Activated T-helper 17 cell treated with anti-CD3 and anti-CD28 coated beads, Interleukin-2, amount 50 U/mL, for 72 hours (primary cell): ENCODE data around the gene TNPO2. TPM values are rescaled to one million over a fixed set of nuclear protein-coding genes. Genes with fewer than 3 reads are reported as not detected.
"Not testable (repeated sequence)": the region's sequence is repeated elsewhere in the genome, so short reads cannot be mapped to it uniquely, and the experiment has no call there.

Experiments used
- ATAC-seq: fragments of 150-1000 bp; cut with Tn5 transposase; replicated peaks from 2 replicates; pipeline ENCODE4 v1.10.0; 2021; ENCODE audit warnings: mild to moderate bottlenecking, moderate library complexity
- H3K27ac Mint-ChIP-seq: one replicate; pipeline ENCODE4 v1.8.0; 2022; ENCODE audit warnings: mixed read lengths
- H3K27me3 Mint-ChIP-seq: one replicate; pipeline ENCODE4 v1.8.0; 2022; ENCODE audit warnings: mixed read lengths
- H3K36me3 Mint-ChIP-seq: one replicate; pipeline ENCODE4 v1.8.0; 2022; ENCODE audit warnings: low read depth, mild to moderate bottlenecking, mixed read lengths
- H3K4me1 Mint-ChIP-seq: one replicate; pipeline ENCODE4 v1.8.0; 2022; ENCODE audit warnings: mixed read lengths
- H3K4me3 Mint-ChIP-seq: one replicate; pipeline ENCODE4 v1.8.0; 2022; ENCODE audit warnings: mild to moderate bottlenecking, mixed read lengths
- H3K9me3 Mint-ChIP-seq: one replicate; pipeline ENCODE4 v1.8.0; 2022; ENCODE audit warnings: mixed read lengths
- total RNA-seq, 2 donors: library from RNA; stranded (reverse); gene quantifications; one replicate each; pipeline ENCODE4 v1.2.3, GENCODE V29; 2022

Gene TNPO2
- total RNA-seq, 2 donors from 2014 or later = 71.9 to 106 TPM

DNA sequence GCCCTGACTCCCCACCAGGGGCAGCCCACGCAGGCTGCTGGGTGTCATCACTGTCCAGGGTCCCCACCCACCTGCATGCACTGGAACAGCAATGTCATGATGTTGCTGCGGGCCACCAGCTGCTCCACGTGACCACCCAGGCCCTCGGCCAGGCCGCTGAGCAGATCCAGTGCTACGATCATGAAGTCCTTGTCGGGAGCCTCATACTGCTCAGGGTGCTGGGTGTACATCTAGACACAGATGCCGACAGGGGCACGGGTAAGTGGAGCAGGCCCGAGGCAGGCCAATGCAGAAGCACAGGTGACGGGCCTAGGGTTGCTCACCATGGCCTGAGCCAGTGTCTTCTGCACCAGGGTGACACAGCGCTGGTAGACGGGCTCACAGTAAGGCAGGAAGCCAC lies 18.6 kb downstream of the TNPO2 start:
- H3K4me1 Mint-ChIP-seq = no peaks in the 10 kb centered on the region
- no peaks in the 10 kb centered on the region for H3K9me3 Mint-ChIP-seq
- peaks cover 91% of the 10 kb centered on the region for H3K36me3 Mint-ChIP-seq
- H3K27me3 Mint-ChIP-seq = no peaks in the 10 kb centered on the region
- H3K27ac Mint-ChIP-seq = no peak overlapping the region
- ATAC-seq = no peak
- no peak overlapping the region for H3K4me3 Mint-ChIP-seq

DNA sequence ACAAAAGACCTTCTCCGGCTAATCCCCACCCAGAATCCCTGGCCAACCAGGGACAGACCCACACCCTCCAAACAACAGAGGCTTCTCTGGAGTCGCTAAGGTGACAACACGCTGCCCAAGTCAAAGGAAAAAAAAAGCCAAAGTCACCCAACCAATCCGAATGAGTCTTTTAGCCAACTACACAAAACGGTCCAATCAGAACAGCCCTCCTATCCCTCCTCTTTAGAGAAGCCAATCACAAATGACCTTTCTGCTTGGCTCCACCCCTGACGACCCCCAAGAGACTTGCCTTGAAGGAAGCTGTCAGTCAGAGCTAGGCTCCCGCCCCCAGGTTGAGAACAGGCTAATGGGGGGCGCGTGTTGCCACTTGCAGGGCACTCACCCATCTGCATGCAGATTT lies 20.7 kb downstream of the TNPO2 start:
- Mint-ChIP-seq H3K9me3 (no peaks in the 10 kb centered on the region), H3K4me1 (peaks cover 3% of the 10 kb centered on the region), H3K36me3 (peaks cover 81% of the 10 kb centered on the region), H3K27ac (no peak overlapping the region), H3K4me3 (no peak overlapping the region), H3K27me3 (no peaks in the 10 kb centered on the region)
- ATAC-seq = no peak

DNA sequence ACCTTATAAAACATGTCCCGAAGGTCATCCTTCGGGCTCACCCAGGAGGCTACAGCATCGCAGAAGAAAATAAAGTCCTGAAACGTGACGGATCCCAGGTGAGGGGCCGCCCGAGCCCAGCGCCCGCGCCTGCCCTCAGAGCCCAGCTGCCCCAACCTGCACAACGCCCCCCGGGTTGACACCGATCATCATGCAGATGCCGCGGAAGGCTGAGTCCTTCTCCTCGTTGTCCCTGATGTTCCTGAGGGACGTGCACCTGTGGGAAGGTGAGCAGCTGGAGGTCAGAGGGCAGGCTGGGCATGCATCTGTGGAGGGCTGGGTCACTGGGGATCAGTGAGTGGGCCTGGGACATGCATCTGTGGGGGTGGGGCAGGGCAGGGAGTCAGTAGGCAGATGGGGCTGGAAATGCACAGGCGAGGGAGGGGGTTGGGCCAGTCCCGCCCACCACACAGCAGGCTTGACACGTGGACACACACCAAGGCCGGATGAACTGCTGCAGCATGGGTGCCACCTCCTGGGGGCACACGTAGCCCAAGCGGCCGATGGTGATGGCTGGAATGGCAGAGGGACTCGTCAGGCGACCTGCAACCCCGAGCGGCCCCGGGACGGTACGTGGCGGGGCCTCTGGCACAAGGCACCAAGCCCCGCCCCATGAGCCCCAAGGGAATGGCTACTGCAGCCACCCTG lies 22.0 kb downstream of the TNPO2 start:
- peaks cover 72% of the 10 kb centered on the region for H3K36me3 Mint-ChIP-seq
- H3K4me1 Mint-ChIP-seq = peaks cover 5% of the 10 kb centered on the region
- H3K9me3 Mint-ChIP-seq = no peaks in the 10 kb centered on the region
- no peak for ATAC-seq
- H3K27me3 Mint-ChIP-seq = no peaks in the 10 kb centered on the region
- no peak overlapping the region for H3K4me3 Mint-ChIP-seq
- H3K27ac Mint-ChIP-seq = no peak overlapping the region

DNA sequence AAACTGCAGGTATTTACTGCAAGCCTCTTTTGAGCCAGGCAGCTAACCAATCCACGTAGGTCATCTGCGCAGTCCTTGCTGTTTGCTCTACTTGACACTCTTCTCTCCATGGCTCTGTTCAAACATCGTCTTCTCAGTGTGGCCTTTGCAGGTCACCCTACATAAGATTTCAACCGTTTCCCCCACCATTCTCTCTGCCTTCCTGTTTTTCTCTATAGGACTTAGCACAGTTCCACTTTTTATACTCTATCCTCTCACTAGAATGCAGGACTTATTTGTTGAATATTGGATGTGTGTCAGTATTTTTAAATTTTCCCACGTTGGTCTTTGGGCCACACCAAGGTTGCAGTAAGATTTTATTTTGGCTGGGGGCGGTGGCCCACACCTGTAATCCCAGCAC lies 25.6 kb downstream of the TNPO2 start:
- Mint-ChIP-seq H3K4me3 (peak overlapping the region; percentile 43), H3K27me3 (no peaks in the 10 kb centered on the region), H3K27ac (no peak overlapping the region), H3K36me3 (peaks cover 40% of the 10 kb centered on the region), H3K4me1 (peaks cover 5% of the 10 kb centered on the region), H3K9me3 (no peaks in the 10 kb centered on the region)
- no peak for ATAC-seq

DNA sequence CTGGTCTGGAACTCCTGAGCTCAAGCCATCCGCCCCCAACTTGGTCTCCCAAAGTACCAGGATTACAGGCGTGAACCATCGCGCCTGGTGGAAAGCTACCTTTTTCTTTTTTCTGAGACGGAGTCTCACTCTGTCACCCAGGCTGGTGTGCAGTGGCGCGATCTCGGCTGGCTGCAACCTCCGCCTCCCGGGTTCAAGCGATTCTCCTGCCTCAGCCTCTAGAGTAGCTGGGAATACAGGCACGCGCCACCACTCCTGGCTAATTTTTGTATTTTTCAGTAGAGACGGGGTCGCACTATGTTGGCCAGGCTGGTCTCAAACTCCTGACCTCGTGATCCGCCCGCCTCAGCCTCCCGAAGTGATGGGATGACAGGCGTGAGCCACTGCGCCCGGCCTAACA lies 26.3 kb downstream of the TNPO2 start:
- not testable (repeated sequence) for H3K27ac Mint-ChIP-seq, ATAC-seq
- peaks cover 33% of the 10 kb centered on the region for H3K36me3 Mint-ChIP-seq

DNA sequence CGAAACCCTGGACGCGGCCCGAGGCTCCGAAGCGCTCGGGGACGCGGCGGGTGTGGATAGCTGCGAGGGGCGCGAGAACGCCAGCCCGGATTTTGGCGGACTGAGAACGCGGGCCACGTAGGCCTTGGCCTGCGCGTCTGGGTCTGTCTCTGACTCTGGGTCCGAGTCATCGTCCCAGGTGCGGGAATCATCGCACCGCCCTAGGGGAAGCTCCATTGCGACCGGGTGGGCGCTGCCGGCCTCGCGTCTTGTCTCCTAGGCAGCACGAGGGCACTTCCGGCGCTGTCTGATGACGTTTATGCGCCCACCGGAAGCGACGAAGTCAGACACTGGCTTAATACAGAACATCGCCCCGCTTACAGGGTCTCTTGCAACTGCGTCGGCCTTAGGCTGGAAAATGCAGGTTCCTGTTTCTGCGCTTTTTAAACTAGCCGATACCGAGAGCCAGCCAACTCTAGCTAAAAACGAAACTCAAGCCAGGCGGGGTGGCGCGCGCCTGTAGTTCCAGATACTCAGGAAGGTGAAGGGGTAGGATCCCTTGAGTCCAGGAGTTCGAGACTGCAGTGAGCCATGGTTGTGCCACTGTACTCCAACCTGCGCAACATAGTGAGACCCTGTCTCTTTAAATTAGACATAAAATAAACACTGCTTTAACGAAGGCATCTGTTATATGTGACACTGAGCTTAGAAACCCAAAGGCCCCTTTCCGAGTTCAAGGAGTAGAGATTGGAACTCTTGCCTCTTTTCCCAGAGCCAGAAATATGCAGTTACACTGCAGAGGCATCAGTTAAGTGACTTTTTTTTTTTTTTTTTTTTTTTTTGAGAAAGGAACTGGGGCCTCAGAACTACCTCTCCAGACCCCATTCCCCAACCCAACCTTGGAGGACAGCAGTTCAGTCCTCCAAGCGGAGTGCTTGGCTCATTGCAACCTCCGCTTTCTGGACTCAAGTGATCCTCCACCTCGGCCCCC lies 27.1 kb downstream of the TNPO2 start, which contains the start of gene FBXW9:
Gene FBXW9, minus strand, starts transcription at position 266 of the 970 bp plus-strand sequence. Its CDS starts 50 bp downstream, at position 216.
- Mint-ChIP-seq H3K36me3 (peaks cover 27% of the 10 kb centered on the region), H3K4me1 (peaks cover 5% of the 10 kb centered on the region), H3K9me3 (no peaks in the 10 kb centered on the region), H3K27me3 (no peaks in the 10 kb centered on the region), H3K27ac (peak within 1 kb of the TSS; percentile 84), H3K4me3 (peak within 1 kb of the TSS; percentile 89)
- peak; percentile 94 for ATAC-seq

More for the DNA sequence above, 26.3 kb downstream of the TNPO2 start:
- H3K27me3 Mint-ChIP-seq, H3K4me1 Mint-ChIP-seq, H3K9me3 Mint-ChIP-seq: not testable (repeated sequence)
- peak overlapping the region; percentile 89 for H3K4me3 Mint-ChIP-seq

DNA sequence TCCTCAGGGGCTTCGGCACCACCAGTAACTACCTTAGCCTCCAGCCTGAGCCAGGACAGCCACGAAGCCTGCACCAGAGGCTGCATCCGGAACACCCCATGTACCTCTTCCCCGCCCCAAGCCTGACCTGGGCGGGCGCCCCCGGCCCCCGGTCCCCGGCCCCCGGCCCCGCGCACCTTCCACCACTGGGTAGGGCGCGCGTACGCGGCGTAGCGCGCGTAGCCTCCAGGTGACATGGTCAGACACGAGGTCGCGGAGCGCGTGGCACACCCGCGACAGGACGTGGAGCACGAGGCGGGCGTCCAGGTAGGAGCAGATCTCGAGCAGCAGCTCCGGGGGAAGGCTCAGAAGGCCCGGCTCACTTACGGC lies 27.8 kb downstream of the TNPO2 start:
- Mint-ChIP-seq H3K36me3 (peaks cover 21% of the 10 kb centered on the region), H3K4me1 (peaks cover 5% of the 10 kb centered on the region), H3K27me3 (no peaks in the 10 kb centered on the region), H3K9me3 (no peaks in the 10 kb centered on the region), H3K4me3 (peak overlapping the region; percentile 89), H3K27ac (peak overlapping the region; percentile 84)
- peak; percentile 19 for ATAC-seq

DNA sequence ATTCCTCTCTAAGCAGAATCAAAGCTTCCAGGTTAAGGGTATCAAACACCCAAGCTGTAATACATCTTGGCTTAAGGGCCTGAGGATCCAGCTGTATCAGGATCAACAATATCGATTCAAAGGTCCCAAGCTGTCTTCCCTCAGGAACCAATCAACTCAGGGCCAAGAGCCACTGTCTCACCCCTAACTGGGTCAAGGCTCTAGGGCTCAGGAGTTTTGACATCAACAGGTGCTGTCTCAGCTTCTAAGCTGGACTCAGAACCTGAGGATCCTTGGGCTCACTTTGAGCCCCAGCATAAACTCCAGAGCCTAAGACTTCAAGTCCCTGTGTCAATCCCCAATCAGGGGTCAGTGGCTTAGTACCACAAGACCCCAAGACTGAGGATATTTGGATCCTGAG lies 28.2 kb downstream of the TNPO2 start:
- Mint-ChIP-seq H3K36me3 (peaks cover 18% of the 10 kb centered on the region), H3K4me3 (peak overlapping the region; percentile 89), H3K27me3 (no peaks in the 10 kb centered on the region), H3K4me1 (peaks cover 5% of the 10 kb centered on the region), H3K27ac (no peak overlapping the region), H3K9me3 (no peaks in the 10 kb centered on the region)
- ATAC-seq = no peak

DNA sequence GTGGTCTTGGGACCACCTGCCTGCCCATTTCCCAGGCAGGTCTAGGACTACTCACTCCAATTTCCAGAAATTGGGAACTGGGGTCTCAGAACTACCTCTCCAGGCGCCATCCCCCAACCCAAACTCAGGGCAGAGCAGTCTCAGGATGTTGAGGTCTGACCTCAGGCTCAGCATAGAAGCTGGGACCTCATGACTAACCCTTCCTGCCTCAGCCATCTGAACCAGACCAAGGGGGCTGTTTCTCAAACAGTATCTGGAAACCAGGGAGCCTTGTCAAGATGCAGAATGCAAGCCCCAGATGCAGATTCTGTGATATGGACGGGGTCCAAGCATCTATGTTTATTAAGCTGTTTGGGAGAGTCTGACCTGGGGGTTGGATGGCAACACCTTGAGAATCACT lies 28.6 kb downstream of the TNPO2 start:
- Mint-ChIP-seq H3K4me1 (peaks cover 5% of the 10 kb centered on the region), H3K27ac (no peak overlapping the region), H3K27me3 (no peaks in the 10 kb centered on the region), H3K9me3 (no peaks in the 10 kb centered on the region), H3K4me3 (peak overlapping the region; percentile 89), H3K36me3 (peaks cover 18% of the 10 kb centered on the region)
- no peak for ATAC-seq

DNA sequence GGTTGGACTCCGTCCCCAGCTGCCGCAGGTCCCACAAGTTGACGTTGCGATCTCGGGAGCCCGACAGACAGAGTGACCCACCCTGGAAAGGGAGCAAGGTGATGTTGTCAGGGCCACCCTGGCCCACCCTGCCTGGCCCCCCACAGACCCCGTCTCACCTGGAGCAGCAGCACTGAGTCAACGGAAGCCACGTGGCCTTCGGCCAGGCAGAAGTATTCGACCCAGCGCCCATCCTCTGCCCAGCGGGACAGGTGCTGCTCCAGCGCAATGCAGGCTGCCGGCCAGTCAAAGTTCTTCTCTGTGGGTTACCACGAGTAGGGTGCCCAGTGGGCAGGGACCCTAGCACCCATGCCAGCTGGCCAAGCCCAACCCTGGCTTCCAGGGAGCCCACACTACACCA lies 29.1 kb downstream of the TNPO2 start:
- H3K36me3 Mint-ChIP-seq = peaks cover 18% of the 10 kb centered on the region
- H3K27ac Mint-ChIP-seq = no peak overlapping the region
- ATAC-seq = no peak
- H3K27me3 Mint-ChIP-seq = no peaks in the 10 kb centered on the region
- H3K4me1 Mint-ChIP-seq = peaks cover 5% of the 10 kb centered on the region
- H3K9me3 Mint-ChIP-seq = no peaks in the 10 kb centered on the region
- no peak overlapping the region for H3K4me3 Mint-ChIP-seq

DNA sequence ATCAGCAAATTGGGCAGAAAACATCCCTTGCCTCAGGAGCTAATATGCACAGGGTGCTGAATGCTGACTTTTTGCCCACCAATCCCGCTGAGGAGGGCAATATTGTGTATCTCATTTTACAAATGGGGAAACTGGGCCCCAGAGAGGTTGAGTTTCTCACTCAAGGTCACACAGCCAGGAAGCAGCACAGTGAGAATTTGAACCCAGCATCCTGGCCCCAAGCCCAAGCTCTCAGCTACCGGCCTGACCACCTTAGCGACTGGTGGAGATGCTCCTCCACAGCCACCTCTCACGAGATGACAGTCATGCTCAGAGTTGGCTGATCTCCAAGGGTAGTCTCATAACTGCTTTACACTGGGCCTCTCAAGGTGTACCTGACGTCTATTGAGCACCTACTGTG lies 30.8 kb downstream of the TNPO2 start:
- Mint-ChIP-seq H3K36me3 (peaks cover 6% of the 10 kb centered on the region), H3K27me3 (no peaks in the 10 kb centered on the region), H3K27ac (no peak overlapping the region), H3K9me3 (no peaks in the 10 kb centered on the region), H3K4me3 (no peak overlapping the region), H3K4me1 (peaks cover under 1% of the 10 kb centered on the region)
- ATAC-seq = no peak

DNA sequence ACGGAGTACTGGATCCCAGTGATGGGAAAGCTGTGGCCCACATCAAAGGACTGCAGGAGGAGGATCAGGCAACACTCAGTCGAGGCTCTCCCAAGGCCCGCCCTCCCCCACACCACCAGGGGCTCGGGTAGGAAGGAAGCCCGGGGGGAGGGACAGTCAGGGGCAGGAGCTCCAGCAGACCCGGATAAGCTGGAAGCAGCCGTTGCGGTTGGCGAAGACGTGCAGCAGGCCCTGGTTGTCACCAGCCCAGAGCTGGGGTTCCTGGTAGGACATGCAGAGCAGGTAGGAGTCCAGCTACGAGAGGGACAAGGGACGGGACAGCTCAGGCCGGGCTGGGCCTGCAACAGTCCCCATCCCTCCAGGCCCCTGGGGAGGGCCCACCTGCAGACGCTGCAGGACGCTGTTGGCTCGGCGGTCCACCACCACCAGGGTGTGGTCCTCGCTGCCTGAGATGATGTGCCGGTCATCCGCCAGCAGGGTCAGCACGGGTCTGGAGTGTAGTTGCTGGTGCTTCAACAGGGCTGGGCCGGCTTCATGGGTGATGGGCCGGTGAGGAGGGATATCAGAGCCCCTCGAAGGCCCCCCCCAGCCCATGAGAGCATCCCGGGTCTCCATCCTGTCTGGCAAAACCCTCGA lies 34.0 kb downstream of the TNPO2 start:
- Mint-ChIP-seq H3K36me3 (no peaks in the 10 kb centered on the region), H3K4me3 (no peak overlapping the region), H3K9me3 (no peaks in the 10 kb centered on the region), H3K4me1 (no peaks in the 10 kb centered on the region), H3K27ac (no peak overlapping the region), H3K27me3 (no peaks in the 10 kb centered on the region)
- ATAC-seq = no peak

DNA sequence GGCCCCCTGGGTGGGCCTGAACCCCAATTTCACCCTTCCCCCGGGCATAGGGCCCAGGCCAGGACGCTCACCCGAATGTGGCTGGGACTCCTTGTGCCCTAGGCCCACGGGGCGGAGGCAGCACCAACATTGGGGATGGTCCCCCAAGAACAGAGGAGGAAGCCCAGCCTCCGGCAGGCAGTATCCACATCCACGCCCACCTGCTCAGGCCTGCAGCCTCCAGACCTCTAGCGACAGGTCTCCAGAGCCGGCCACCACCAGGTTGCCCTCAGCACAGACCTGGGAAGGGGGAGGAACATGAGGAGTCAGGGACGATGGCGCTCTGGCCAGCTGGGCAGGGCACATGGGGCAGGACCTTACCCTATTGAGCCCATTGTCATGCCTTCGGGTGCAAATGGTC lies 34.7 kb downstream of the TNPO2 start:
- no peaks in the 10 kb centered on the region for H3K27me3 Mint-ChIP-seq
- H3K27ac Mint-ChIP-seq = no peak overlapping the region
- H3K4me3 Mint-ChIP-seq = no peak overlapping the region
- no peak for ATAC-seq
- H3K9me3 Mint-ChIP-seq = no peaks in the 10 kb centered on the region
- H3K4me1 Mint-ChIP-seq = no peaks in the 10 kb centered on the region
- no peaks in the 10 kb centered on the region for H3K36me3 Mint-ChIP-seq

DNA sequence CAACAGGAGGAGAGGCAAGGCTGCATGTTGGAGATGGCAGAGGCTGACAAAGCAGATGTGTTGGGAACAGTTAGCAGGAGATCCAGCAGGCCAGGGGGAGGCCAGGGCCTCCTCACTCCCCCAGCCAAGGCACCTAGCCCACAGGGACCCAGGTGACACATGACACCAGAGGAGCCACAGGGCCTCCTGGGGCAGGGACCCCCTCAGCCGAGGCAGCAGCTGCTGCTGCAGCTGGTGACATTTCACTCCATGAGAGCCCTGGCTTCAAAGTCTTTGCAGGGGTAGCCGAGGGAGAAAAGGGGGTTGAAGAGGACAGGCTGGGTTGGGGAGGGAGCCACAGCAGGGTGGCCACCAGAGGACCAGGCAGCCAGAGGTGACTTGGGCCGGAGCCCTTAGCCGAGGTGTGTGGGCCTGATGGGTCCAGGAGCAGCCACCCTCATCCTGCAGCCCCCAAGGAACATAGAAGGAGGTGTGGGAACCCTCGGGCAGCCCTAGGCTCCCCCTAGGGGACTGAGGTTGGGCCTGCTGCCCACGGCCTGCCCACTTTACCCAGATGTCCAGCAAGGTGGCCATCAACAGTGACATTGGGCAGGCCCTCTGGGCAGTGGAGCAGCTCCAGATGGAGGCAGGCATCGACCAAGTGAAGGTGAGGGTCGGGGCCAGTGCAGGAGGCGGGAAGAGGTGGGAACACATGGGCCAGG lies 36.1 kb downstream of the TNPO2 start, which contains the start of gene GNG14:
Gene GNG14, plus strand, starts transcription at position 503 of the 701 bp plus-strand sequence. Its CDS starts 51 bp downstream, at position 554.
- Mint-ChIP-seq H3K27ac (no peak within 1 kb of the TSS), H3K9me3 (no peaks in the 10 kb centered on the region), H3K36me3 (no peaks in the 10 kb centered on the region), H3K4me1 (no peaks in the 10 kb centered on the region), H3K4me3 (no peak within 1 kb of the TSS), H3K27me3 (no peaks in the 10 kb centered on the region)
- ATAC-seq = no peak
